PFSK-1 (cell line): Measurements from ENCODE around the gene VPS13D.

Source experiments
- FOXP2 ChIP-seq: optimal IDR thresholded peaks from 2 replicates; pipeline ENCODE3; 2011; ENCODE audit warnings: borderline replicate concordance, control low read depth, inconsistent platforms; ENCODE audit not compliant: insufficient read depth; ENCODE audit errors: extremely low read length, extremely low read depth
- POLR2AphosphoS5 ChIP-seq: IDR thresholded peaks from 2 replicates; pipeline ENCODE4 v1.6.1; 2012; ENCODE audit warnings: low read depth, mild to moderate bottlenecking, control low read depth, low read length, moderate library complexity
- REST ChIP-seq, 2 experiments: IDR thresholded peaks; 2 replicates each; pipeline versions ENCODE4 v1.6.1 to v1.8.0; 2011 to 2012; ENCODE audit warnings: low read depth in 2 of 2, low read length in 2 of 2, control low read depth in 1 of 2, inconsistent platforms in 1 of 2, mild to moderate bottlenecking in 1 of 2, moderate library complexity in 1 of 2; ENCODE audit not compliant: insufficient read depth in 1 of 2
- SIN3A ChIP-seq: IDR thresholded peaks from 2 replicates; pipeline ENCODE4 v1.6.1; 2012; ENCODE audit warnings: mild to moderate bottlenecking, low read length, moderate library complexity, borderline replicate concordance; ENCODE audit not compliant: insufficient read depth
- TAF1 ChIP-seq: IDR thresholded peaks from 2 replicates; pipeline ENCODE4 v1.6.1; 2012; ENCODE audit warnings: low read length, control low read depth, borderline replicate concordance; ENCODE audit not compliant: insufficient read depth

VPS13D gene

GRCh38 chr1:12450756-12451559 is 221.1 kb downstream of the VPS13D start:
- no peak for TF ChIP-seq FOXP2

GRCh38 chr1:12451560-12451900 is 221.7 kb downstream of the VPS13D start:
- TF ChIP-seq FOXP2: no peak
- TF ChIP-seq REST (IDR thresholded peaks at IDR 0.05; ENCODE audit: insufficient read depth in 1 of 2, low read depth in 2 of 2, low read length in 2 of 2): no peak
- no peak for TF ChIP-seq TAF1
- TF ChIP-seq POLR2AphosphoS5: no peak
- TF ChIP-seq SIN3A: no peak

GRCh38 chr1:12452262-12452661 is 222.4 kb downstream of the VPS13D start:
- TF ChIP-seq FOXP2: no peak
- TF ChIP-seq POLR2AphosphoS5: no peak
- TF ChIP-seq TAF1: no peak
- TF ChIP-seq SIN3A: no peak

GRCh38 chr1:12453400-12454343 is 223.8 kb downstream of the VPS13D start:
- TF ChIP-seq REST (IDR thresholded peaks at IDR 0.05; ENCODE audit: insufficient read depth in 1 of 2, low read depth in 2 of 2, low read length in 2 of 2) (no peak), TAF1 (no peak), POLR2AphosphoS5 (no peak), FOXP2 (no peak), SIN3A (no peak)

GRCh38 chr1:12454406-12455391 is 224.9 kb downstream of the VPS13D start:
- TF ChIP-seq SIN3A: no peak
- TF ChIP-seq TAF1: no peak
- TF ChIP-seq FOXP2: no peak
- no peak for TF ChIP-seq REST (IDR thresholded peaks at IDR 0.05; ENCODE audit: insufficient read depth in 1 of 2, low read depth in 2 of 2, low read length in 2 of 2)
- no peak for TF ChIP-seq POLR2AphosphoS5
